Measurements from ENCODE around the gene ATCAY.
"Not testable (repeated sequence)": the region's sequence is repeated elsewhere in the genome, so short reads cannot be mapped to it uniquely, and the experiment has no call there.

The ATCAY gene

DNA sequence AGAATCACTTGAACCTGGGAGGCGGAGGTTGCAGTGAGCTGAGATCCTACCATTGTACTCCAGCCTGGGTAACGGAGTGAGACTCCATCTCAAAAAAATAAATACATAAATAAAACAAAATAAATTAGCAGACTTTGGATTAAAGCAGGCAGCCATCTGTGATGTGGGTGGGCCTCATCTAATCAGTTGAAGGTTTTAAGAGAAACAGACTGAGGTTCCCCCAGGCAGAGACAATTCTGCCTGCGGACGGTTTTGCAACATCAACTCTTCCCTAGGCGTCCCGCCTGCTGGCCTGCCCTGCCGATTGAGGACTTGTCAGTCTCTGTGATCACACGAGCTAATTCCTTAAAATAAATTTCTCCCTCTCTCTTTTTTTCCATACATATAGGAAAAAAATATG lies 23.7 kb downstream of the ATCAY start:
- no peak for DNase-seq

DNA sequence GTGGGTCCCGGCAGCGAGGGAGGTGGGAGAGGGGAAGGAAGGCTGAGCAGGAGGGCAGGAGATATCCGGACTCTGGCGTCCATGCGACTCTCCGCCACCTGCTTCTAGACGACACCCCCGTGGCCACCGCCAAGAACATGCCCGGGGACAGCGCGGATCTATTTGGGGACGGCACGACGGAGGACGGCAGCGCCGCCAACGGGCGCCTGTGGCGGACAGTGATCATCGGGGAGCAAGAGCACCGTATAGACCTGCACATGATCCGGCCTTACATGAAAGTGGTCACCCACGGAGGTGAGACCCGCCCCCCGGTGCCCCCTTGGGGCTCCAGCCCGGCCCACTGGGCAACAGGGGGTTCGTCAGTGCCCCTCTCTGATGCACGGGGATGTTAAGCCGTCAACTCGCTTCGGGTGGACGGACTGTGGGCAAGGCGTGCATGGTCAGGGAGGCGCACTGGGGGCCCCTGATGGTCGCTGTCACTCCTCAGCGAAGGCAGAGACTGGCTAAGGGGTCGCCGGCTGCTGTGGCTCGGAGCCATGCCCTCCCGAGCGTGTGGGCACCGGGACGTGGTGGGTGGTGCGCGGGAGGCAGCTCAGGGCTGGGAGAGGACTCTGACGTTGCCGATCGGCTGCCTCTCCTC lies 27.3 kb downstream of the ATCAY start:
- no peak for DNase-seq

DNA sequence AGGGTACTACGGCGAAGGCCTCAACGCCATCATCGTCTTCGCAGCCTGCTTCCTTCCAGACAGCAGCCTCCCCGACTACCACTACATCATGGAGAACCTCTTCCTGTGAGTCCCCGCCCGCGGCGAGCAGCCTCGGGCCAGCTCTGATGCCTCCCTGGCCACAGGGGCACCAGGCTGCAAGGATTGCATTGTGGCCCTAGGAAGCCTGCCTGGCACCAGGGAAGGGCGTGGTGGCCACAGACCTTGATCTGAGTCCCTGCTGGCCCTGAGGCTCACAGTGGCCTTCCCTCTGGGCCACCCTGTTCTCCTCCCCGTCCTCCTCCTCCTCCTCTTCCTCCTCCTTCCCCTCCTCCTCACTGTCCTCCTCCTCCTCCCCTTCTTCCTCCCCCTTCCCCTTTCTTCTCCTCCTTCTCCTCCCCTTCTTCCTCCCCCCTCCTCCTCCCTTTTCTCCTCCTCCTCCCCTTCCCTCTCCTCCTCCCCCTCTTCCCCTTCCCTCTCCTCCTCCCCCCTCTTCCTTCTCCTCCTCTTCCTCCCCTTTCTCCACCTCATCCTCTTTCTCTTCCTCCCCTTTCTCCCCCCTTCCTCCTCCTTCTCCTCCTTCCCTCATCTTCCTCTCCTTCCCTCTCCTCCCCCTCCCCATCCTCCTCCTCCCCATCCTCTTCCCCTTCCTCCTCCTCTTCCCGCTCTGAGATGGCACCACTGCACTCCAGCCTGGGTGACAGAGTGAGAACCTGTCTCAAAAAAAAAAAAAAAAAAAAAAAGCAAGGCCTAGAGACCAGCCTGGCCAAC lies 28.0 kb downstream of the ATCAY start:
- DNase-seq: no peak

DNA sequence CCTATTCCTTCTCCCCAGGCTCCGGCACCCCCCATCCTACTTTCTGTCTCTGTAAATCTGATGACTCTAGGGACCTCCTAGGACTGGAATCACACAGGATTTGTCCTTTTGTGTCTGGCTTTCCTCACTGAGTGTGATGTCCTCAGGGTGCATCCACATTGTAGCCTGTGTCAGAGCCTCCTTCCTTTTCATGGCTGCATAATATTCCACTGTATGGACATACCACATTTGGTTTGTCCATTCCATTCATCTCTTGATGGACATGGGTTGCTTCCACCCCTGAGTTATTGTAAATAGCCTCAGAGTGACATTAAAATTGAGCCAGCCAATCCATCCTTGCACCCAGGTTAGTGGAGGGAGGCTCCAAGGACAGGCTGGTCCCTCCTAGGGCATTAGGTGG lies 29.6 kb downstream of the ATCAY start:
- no peak for DNase-seq

DNA sequence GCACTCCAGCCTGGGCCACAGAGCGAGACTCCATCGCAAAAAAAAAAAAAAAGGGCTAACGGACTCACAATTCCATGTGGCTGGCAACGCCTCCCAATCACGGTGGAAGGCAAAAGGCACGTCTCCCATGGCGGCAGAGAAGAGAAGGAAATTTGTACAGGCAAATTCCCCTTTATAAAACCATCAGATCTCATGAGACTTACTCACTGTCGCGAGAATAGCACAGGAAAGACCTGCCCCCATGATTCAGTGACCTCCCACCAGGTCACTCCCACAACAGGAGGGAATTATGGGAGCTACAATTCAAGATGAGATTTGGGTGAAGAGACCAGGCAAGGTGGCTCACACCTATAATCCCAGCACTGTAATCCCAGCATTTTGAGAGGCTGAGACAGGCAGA lies 33.7 kb downstream of the ATCAY start:
- DNase-seq: no peak

DNA sequence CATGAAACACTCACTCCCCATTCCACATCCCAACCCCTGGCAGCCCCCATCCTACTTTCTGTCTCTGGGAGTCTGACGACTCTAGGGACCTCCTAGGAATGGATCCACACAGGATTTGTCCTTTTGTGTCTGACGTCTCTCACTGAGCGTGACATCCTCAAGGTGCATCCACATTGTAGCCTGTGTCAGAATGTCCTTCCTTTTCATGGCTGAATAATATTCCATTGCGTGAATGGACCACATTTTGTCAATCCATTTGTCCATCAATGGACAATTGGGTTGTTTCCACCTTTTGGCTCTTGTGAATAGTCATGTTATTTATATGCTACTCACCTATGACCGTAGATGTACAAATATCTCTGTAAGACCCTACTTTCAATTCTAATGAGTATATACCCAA lies 35.5 kb downstream of the ATCAY start:
- no peak for DNase-seq

DNA sequence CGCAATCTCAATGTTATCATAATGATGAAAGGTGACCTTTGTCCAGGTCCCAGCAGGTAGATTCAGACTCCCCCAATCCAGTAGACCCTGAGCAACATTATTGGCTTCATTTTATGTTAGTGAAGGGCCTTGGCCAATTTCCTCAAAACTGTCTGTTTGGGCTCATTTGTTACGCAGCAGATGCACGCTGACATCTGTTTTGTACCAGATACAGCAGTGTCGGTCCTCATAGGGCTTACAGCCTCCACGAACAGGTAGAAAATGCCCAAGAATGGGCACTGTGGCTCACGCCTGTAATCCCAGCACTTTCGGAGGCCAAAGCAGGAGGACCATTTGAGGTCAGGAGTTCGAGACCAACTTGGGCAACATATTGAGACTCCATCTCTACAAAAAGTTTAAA lies 39.3 kb downstream of the ATCAY start:
- DNase-seq: no peak

DNA sequence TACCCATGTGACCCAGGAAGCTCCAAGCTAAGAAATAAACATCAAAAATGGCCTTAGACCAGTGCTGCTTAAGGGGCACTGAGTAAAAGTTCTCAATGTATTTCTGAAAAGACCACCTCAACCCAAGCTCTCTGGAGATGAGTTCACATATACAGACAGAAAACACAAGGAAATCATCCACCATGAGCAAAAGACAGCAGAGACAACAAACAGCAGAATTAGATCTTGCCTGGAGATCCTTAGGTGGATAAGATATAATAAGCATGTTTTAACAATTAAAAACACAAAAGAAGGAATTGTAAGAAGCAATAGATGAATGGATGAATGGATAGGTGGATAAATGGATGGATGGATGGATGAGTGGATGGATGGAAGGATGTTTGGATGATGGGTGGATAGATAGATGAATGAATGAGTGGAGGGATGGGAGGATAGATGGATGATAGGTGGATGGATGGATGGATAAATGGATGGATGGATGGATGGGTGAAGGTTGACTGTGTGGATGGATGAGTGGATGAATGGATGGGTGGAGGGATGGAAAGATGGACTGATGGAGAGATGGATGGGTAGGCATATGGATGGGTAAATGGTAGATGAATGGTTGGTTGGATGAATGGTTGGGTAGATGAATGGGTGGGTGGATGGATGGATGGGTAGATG lies 42.7 kb downstream of the ATCAY start:
- DNase-seq: no peak

DNA sequence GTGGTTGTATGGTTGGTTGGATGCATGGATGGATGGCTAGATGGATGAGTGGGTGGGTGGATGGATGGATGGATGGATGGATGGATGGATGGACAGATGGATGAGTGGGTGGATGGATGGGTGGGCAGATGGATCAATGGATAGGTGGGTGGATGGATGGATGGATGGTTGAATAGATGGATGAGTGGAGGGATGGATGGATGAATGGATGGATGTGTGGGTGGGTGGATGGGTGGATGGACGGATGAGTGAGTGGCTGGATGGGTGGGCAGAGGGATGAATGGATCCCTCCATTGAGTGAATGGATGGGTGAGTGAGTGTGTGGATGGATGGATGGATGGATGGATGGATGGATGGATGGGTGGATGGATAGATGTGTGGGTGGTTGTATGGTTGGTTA lies 43.4 kb downstream of the ATCAY start:
- no peak for DNase-seq

DNA sequence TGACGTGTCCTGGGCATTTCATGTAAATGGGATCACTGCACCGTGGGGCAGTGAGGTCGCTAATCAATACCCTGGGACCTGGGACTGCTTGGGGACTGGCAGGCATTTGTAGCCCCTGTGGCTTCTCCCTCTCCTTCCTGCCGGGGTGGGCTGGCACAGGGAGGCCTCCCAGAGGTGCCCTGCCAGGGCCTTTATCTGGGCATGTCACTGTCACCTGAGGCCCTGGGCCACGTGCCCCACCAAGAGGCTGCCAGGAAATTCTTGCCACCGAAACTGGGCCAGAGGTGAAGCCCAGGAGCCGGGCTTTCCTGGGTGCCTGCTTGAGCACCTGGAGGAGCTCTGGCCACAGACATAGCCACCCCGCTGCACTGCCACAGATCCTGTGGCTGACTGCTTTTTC lies 50.6 kb downstream of the ATCAY start:
- no peak for DNase-seq

DNA sequence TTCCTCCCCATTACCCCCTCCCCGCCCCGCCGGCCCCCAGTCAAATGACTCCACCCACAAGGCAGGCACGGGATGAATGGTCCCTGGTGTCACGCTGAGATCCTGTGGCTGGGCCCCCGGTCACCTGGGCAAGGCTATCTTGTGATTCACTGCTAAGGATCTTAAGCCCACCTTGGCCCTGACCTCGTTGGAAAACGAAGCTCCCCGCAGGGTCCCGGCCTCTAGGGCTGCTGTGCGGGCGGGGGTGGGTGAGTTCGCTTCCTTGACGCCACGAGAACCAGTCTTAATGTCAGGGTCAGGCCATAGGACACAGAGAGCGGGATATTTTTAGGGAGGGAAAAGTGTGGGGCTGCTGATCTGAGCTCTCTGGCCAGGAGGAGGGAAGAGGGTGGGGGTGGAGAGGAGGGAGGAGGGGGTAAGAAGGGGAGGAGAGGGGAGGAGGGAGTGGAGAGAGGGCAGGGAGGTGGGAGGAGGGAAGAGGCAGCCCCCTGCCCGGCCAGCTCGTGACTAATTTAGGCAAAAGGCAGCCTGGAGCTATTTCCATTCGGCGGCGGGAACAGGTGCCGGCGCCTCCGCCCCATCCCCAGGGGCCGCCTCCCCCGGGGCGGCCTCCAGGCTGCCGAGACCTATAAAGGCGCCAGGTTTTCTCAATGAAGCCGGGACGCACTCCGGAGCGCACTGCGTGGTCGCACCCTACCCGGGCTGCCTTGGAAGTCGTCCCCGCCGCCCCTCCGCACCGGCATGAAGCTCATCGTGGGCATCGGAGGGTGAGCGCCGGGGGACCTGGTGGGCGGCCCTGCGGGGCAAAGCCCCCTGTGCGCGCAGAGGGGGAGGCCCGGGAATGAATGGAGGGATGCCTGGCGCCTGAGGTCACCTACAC lies 52.7 kb downstream of the ATCAY start, which contains the start of gene NMRK2:
Gene NMRK2 (plus strand): TSS at position 139 of the 880 bp plus-strand sequence. CDS start 603 bp downstream, at position 742.
- no peak for DNase-seq

DNA sequence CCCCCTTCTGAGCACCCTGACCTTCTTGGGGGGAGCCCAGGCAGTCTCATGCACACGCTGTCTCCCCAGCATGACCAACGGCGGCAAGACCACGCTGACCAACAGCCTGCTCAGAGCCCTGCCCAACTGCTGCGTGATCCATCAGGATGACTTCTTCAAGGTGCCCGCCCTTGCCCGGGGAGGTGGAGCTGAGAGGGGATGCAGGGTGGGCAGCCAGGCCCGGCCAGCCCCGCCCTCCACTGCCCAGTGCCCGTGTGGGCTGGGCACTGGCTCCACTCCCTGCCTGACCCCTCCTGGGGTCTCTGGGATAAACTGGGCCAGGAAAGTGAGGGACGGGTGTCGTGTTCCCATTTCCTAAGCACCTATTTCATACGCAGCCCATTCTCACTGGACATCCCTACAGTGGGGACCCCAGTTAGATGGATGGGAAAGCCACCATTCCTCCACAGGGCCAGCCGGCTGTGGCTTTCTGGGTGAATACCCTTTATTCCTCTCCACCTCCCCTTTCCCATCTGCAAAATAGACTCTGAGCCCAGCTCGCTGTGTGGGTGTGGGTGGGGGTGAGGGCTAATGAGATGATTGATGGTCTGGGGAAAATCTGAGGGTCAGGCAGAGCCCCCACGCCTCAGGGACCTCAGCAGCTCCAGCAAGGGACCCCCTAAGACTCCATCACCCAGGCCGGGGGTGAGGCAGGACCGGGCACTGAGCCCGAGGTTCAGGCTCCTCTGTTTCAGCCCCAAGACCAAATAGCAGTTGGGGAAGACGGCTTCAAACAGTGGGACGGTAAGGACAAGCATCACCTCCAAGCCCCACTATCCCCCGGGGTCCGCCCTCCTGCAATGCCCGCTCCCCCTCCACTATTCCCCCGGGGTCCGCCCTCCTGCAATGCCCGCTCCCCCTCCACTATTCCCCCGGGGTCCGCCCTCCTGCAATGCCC lies 56.3 kb downstream of the ATCAY start:
- DNase-seq: no peak

DNA sequence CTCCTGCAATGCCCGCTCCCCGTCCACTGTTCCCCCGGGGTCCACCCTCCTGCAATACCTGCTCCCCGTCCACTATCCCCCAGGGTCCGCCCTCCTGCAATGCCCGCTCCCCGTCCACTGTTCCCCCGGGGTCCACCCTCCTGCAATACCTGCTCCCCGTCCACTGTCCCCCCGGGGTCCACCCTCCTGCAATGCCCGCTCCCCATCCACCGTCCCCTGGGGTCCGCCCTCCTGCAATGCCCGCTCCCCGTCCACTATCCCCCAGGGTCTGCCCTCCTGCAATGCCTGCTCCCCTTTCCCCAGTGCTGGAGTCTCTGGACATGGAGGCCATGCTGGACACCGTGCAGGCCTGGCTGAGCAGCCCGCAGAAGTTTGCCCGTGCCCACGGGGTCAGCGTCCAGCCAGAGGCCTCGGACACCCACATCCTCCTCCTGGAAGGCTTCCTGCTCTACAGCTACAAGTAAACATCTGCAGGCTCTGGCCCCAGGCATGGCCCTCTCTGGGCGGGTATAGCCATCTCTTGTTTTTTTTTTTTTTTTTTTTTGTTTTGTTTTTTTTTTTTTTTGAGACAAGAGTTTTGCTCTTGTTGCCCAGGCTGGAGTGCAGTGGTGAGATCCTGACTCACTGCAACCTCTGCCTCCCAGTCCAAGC lies 57.9 kb downstream of the ATCAY start:
- not testable (repeated sequence) for DNase-seq

DNA sequence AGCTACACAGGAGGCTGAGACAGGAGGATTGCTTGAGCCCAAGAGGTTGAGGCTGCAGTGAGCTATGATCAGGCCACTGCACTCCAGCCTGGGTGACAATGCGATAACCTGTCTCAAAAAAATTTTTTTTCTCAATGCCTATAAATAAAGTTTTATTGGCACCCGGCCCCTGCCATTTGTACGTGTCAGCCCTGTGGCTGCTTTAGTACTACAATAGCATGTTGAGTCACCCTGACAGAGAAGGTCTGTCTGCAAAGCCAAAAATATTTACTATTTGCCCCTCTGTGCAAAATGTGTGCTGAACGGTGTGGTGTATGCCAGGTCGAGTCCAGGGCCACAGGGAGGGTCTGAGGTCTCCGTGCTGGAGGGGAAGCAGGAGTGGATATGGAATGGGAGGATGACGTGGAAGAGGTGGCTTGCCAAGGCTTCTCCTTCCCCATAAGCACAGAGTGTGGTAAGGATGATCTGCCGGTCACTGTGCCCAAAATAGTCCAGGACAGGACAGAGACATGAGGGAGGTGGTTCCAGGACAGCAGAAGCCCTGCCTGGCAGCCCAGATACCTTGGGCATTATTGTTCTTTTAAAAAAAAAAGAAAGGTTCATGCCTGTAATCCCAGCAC lies 62.4 kb downstream of the ATCAY start:
- DNase-seq: no peak

DNA sequence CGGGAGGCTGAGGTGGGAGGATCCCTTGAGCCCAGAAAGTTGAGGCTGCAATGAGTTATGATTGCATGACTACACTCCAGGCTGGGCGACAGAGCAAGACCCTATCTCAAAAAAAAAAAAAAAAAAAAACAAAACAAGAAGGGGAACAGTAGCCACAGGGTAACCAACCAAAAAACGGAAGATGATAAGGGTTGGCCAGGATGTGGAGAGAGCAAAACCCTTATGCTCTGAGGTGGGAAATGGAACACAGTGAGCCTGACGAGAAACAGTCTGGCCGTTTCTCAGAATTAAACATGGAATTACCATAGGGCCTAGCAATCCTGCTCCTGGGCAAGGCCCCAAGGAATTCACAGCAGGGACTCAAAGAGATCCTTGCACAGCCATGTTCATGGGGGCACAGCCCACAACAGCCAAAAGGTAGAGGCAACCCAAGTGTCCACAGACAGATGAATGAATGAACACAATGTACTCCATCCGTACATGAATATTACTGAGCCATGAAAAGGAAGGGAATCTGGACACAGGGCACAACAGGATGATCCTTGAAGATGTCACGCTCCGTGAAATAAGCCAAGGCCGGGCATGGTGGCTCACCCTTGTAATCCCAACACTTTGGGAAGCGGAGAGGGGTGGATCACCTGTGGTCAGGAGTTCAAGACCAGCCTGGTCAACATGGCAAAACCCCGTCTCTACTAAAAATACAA lies 63.7 kb downstream of the ATCAY start:
- no peak for DNase-seq

DNA sequence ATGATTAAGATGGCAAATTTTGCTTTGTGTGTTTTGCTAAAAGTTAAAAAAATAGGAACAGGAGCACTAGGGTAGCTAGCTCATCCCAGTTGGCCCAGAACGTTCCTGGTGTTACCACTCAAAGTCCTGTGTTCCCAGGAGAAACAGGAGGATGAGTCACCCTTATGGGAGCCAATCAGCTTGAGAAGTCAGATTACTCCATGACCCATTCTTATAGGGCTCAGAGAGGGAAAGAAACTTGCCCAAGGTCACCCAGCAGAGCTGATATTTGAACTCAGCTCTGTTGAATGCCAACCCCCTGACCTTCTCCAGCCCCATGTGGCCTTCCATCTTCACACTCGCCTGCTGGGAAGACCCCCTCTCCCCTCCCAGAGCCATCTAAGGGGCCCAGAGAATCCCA lies 65.4 kb downstream of the ATCAY start:
- no peak for DNase-seq

DNA sequence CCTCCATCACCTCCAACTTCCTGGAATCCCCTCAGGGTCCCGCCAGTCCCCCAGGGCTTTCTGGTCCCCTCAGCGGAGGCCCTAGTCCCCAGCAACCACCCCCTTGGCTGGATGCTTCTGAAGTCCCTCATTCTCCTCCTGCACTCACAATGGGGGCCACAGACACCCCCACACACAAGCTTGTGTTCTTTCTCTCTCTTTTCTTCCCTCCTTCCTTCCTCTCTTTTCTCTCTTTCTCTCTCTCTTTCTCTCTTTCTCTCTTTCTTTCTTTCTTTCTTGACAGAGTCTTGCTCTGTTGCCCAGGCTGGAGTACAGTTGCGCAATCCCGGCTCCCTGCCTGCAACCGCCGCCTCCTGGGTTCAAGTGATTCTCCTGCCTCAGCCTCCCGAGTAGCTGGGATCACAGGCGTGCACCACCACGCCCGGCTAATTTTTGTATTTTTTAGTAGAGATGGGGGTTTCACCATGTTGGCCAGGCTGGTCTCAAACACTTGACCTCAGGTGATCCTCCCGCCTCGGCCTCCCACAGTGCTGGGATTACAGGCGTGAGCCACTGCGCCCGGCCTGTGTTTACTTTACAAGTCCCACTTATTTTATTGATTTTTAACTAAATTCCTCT lies 66.9 kb downstream of the ATCAY start:
- DNase-seq: not testable (repeated sequence)

DNA sequence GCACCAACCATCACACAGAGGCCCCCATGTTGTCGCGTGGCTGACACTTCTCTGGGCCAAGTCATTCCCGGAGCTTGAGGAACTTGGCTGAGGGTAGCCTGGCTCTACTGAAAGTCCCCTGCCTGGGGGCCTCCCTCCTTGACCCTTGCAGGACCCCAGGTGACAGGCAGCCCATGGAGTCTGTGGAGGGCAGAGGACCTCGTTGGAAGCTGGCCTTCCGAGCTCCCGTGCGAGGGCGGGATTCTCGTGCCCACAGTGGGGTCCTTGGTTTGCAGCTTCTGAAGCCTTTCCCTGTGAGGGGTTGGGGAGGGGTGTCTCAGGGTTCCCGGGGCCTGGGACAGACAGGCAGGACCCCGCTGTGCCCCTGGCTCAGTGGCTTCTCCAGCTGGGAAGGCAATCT lies 68.8 kb downstream of the ATCAY start:
- DNase-seq: no peak

DNA sequence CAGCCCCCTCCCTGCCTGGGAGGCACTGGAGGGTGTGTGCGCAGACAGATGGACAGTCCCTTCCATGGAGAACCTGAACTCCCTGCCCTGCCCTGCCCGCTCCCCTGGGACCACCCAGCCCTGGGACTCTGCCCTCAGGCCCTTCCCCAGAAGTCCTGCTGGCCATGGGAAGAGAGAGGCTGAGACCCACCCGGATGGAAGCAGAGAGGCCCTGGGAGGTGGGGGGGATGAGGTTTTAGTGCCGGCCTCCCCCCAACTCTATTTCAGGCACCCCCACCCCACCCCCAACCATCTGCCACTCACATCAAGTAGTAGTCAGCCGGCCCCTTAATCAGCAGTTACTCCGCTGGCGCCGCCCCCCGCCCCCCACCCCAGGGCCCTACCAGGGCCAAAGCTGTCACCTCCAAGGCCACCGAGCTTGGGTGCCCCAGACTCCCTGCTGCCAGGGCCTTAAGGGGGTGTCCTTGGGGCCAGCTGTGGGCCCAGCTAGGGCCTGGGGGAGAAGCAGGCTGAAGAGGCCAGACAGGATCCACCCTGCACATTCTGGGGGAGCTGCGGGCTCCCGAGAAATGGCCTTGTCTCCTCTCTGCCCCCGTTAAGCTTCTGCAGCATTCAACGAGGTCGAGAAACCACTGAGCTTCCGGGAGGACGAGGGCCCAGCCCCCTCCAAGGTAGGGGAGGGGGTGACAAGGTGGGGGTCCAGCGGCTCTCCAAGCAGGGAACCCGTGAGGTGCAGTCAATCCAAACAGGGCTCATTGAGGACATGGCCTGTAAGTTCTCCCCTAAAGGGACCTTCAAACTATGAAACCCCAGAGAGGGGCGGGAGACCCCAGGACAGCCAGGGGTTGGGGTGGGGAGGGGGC lies 69.7 kb downstream of the ATCAY start:
- no peak for DNase-seq

All from 8988T (cell line).